Measurements from ENCODE around the gene C1orf53. TPM values are rescaled to one million over a fixed set of nuclear protein-coding genes. Genes with fewer than 3 reads are reported as not detected.

Gene C1orf53
- total and polyA plus RNA-seq, 2 experiments from 2014 or later, result 2.7 to 3.8 TPM

- no peak overlapping the region for H3K27ac Mint-ChIP-seq
- peaks cover 100% of the 10 kb centered on the region for H3K27me3 ChIP-seq (ENCODE audit: insufficient read depth)
- H3K79me2 ChIP-seq (replicated peaks; ENCODE audit: insufficient read depth), result no peaks in the 10 kb centered on the region
- H2AFZ ChIP-seq, result no peak overlapping the region
- H3K9me3 Mint-ChIP-seq, result peaks cover 5% of the 10 kb centered on the region
- TF ChIP-seq ETS1 (IDR thresholded peaks at IDR 0.05), result peak; percentile 20; the same call in 1 of the 2 replicates
- TF ChIP-seq EZH2phosphoT487 (IDR thresholded peaks at IDR 0.05; ENCODE audit: unreplicated experiment), result no peak
- no peak overlapping the region for H3K27ac ChIP-seq (ENCODE audit: low read depth)
- no peaks in the 10 kb centered on the region for H3K36me3 ChIP-seq (ENCODE audit: insufficient read depth)
- no peaks in the 10 kb centered on the region for H3K36me3 Mint-ChIP-seq (ENCODE audit: low read depth)
- DNase-seq (ENCODE audit: low spot score) (peak; percentile 68), ATAC-seq (no peak)
- peaks cover 14% of the 10 kb centered on the region for H4K20me1 ChIP-seq (replicated peaks; ENCODE audit: insufficient read depth)
- no peaks in the 10 kb centered on the region for H3K9me2 ChIP-seq (ENCODE audit: insufficient read depth)
- H3F3A ChIP-seq (replicated peaks; ENCODE audit: low read depth), result peaks cover 57% of the 10 kb centered on the region
- H3K4me3 ChIP-seq, result peak overlapping the region; percentile 60
- H3K4me1 ChIP-seq (ENCODE audit: insufficient read depth), result peaks cover 80% of the 10 kb centered on the region
- H3K27me3 Mint-ChIP-seq (ENCODE audit: insufficient read depth, low read depth, poor library complexity), result peaks cover 100% of the 10 kb centered on the region
- peaks cover 85% of the 10 kb centered on the region for H3K4me1 Mint-ChIP-seq
- peak overlapping the region; percentile 72; the same call in 1 of the 3 replicates for H3K4me3 Mint-ChIP-seq
- H3K4me2 ChIP-seq, result peak overlapping the region; percentile 92
Measured at GRCh38 chr1:197914510-197914909, 12.1 kb downstream of the C1orf53 start.

- peaks cover 10% of the 10 kb centered on the region; the same call in 1 of the 2 replicates for H4K20me1 ChIP-seq (replicated peaks; ENCODE audit: insufficient read depth)
- Mint-ChIP-seq H3K36me3 (ENCODE audit: low read depth) (no peaks in the 10 kb centered on the region), H3K27me3 (ENCODE audit: insufficient read depth, low read depth, poor library complexity) (peaks cover 100% of the 10 kb centered on the region), H3K4me3 (peak overlapping the region; percentile 72), H3K4me1 (peaks cover 87% of the 10 kb centered on the region), H3K9me3 (peaks cover 5% of the 10 kb centered on the region), H3K27ac (no peak overlapping the region)
- ATAC-seq (no peak), DNase-seq (ENCODE audit: low spot score) (peak; percentile 20)
- peaks cover 100% of the 10 kb centered on the region for H3K27me3 ChIP-seq (ENCODE audit: insufficient read depth)
- no peaks in the 10 kb centered on the region for H3K79me2 ChIP-seq (replicated peaks; ENCODE audit: insufficient read depth)
- H3K4me3 ChIP-seq, result peak overlapping the region; percentile 60
- H3F3A ChIP-seq (replicated peaks; ENCODE audit: low read depth), result peaks cover 54% of the 10 kb centered on the region
- TF ChIP-seq POLR2AphosphoS5 (IDR thresholded peaks at IDR 0.05; ENCODE audit: low read depth) (no peak), EZH2phosphoT487 (IDR thresholded peaks at IDR 0.05; ENCODE audit: unreplicated experiment) (peak; percentile 22)
- H2AFZ ChIP-seq, result no peak overlapping the region
- H3K4me2 ChIP-seq, result peak overlapping the region; percentile 92
- H3K4me1 ChIP-seq (ENCODE audit: insufficient read depth), result peaks cover 75% of the 10 kb centered on the region
- no peaks in the 10 kb centered on the region for H3K9me2 ChIP-seq (ENCODE audit: insufficient read depth)
- H3K36me3 ChIP-seq (ENCODE audit: insufficient read depth), result no peaks in the 10 kb centered on the region
- no peak overlapping the region for H3K27ac ChIP-seq (ENCODE audit: low read depth)
Measured at GRCh38 chr1:197915260-197915861, 12.9 kb downstream of the C1orf53 start.

- no peaks in the 10 kb centered on the region for H3K36me3 Mint-ChIP-seq (ENCODE audit: low read depth)
- H3K27ac Mint-ChIP-seq, result no peak overlapping the region
- H3K27me3 Mint-ChIP-seq (ENCODE audit: insufficient read depth, low read depth, poor library complexity), result peaks cover 100% of the 10 kb centered on the region
- peaks cover 10% of the 10 kb centered on the region; the same call in 1 of the 2 replicates for H4K20me1 ChIP-seq (replicated peaks; ENCODE audit: insufficient read depth)
- H2AFZ ChIP-seq, result peak overlapping the region; percentile 72
- no peaks in the 10 kb centered on the region for H3K9me2 ChIP-seq (ENCODE audit: insufficient read depth)
- H3K79me2 ChIP-seq (replicated peaks; ENCODE audit: insufficient read depth), result no peaks in the 10 kb centered on the region
- H3K9me3 Mint-ChIP-seq, result peaks cover 5% of the 10 kb centered on the region
- peak overlapping the region; percentile 72 for H3K4me3 Mint-ChIP-seq
- peaks cover 51% of the 10 kb centered on the region for H3F3A ChIP-seq (replicated peaks; ENCODE audit: low read depth)
- ATAC-seq, result peak; percentile 44
- no peaks in the 10 kb centered on the region for H3K36me3 ChIP-seq (ENCODE audit: insufficient read depth)
- DNase-seq (ENCODE audit: low spot score), result peak; percentile 95
- peaks cover 72% of the 10 kb centered on the region for H3K4me1 ChIP-seq (ENCODE audit: insufficient read depth)
- peaks cover 100% of the 10 kb centered on the region for H3K27me3 ChIP-seq (ENCODE audit: insufficient read depth)
- peak overlapping the region; percentile 92 for H3K4me2 ChIP-seq
- peak overlapping the region; percentile 60 for H3K4me3 ChIP-seq
- H3K4me1 Mint-ChIP-seq, result peaks cover 90% of the 10 kb centered on the region
- no peak overlapping the region for H3K27ac ChIP-seq (ENCODE audit: low read depth)
- peak; percentile 30; the same call in 1 of the 2 replicates for TF ChIP-seq CREB1 (CRISPR knock-in tag; IDR thresholded peaks at IDR 0.05; ENCODE audit: low read depth)
- no peak for TF ChIP-seq POLR2AphosphoS5 (IDR thresholded peaks at IDR 0.05; ENCODE audit: low read depth)
- TF ChIP-seq ZNF114 (CRISPR knock-in tag; IDR thresholded peaks at IDR 0.05), result no peak
- TF ChIP-seq JUNB (IDR thresholded peaks at IDR 0.05; ENCODE audit: unreplicated experiment), result no peak
- TF ChIP-seq ZNF462 (CRISPR knock-in tag; IDR thresholded peaks at IDR 0.05), result no peak
Measured at GRCh38 chr1:197915862-197916499, 13.6 kb downstream of the C1orf53 start.
